HG02571 (cell line): Measurements from ENCODE around the gene PATL2.
"Not testable (repeated sequence)": the region's sequence is repeated elsewhere in the genome, so short reads cannot be mapped to it uniquely, and the experiment has no call there.

Source experiments
- ATAC-seq: cut with Tn5 transposase; IDR thresholded peaks from one replicate; pipeline ENCODE4 v1.9.1; 2021; ENCODE audit warnings: mild to moderate bottlenecking, moderate library complexity; ENCODE audit not compliant: unreplicated experiment

The PATL2 gene

GRCh38 chr15:44720000-44720435, 8.9 kb upstream of the PATL2 start:
- ATAC-seq = not testable (repeated sequence)

GRCh38 chr15:44719293-44719999, 8.3 kb upstream of the PATL2 start:
- peak; percentile 53 for ATAC-seq

GRCh38 chr15:44718927-44719292, 7.8 kb upstream of the PATL2 start:
- no peak for ATAC-seq

DNA sequence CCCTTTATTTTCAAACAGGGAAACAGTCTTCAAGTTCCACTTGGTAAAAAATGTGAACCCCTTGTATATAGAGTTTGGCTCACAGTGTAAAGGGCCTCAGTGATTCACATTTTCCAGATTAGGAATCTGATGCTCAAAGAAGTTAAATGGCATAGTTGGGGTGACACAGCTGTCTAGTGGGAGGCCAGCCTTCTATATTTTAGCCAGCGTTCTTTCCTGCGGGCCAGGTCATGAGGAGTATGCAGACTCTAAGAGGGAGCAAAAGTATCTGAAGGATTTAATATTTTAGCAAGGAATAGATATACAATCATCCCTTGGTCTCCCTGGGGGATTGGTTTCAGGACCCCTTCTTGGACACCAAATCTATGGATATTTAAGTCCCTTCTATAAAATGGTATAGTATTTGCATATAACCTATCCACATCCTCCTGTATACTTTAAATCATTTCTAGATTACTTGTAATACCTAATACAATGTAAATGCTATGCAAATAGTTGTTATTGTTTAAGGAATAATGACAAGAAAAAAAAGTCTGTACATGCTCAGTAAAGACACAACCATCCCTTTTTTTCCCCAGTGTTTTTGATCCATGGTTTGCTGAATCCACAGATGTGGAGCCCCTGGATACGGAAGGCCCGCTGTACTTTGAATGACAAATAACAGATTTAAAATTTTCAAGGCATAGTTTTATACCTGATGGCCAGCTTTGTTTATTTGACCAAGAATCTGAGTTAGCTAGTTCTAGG, 7.2 kb upstream of the PATL2 start:
- no peak for ATAC-seq

GRCh38 chr15:44716983-44717602, 6.0 kb upstream of the PATL2 start:
- no peak for ATAC-seq

- ATAC-seq = no peak
Observed at GRCh38 chr15:44715797-44716334, 4.7 kb upstream of the PATL2 start.

- no peak for ATAC-seq
Observed at GRCh38 chr15:44715142-44715796, 4.1 kb upstream of the PATL2 start.

- ATAC-seq = no peak
Observed at GRCh38 chr15:44713006-44713966, 2.2 kb upstream of the PATL2 start.

GRCh38 chr15:44712346-44713005, 1.4 kb upstream of the PATL2 start:
- no peak for ATAC-seq

DNA sequence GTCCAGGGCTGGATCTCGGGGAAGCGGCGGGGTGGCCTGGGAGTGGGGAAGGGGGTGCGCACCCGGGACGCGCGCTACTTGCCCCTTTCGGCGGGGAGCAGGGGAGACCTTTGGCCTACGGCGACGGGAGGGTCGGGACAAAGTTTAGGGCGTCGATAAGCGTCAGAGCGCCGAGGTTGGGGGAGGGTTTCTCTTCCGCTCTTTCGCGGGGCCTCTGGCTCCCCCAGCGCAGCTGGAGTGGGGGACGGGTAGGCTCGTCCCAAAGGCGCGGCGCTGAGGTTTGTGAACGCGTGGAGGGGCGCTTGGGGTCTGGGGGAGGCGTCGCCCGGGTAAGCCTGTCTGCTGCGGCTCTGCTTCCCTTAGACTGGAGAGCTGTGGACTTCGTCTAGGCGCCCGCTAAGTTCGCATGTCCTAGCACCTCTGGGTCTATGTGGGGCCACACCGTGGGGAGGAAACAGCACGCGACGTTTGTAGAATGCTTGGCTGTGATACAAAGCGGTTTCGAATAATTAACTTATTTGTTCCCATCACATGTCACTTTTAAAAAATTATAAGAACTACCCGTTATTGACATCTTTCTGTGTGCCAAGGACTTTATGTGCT, 721 bp upstream of the PATL2 start:
- peak; percentile 15 for ATAC-seq

- no peak for ATAC-seq
Observed at GRCh38 chr15:44710236-44711095, 657 bp downstream of the PATL2 start.

GRCh38 chr15:44706946-44707636, 4.0 kb downstream of the PATL2 start:
- no peak for ATAC-seq

GRCh38 chr15:44706401-44706800, 4.7 kb downstream of the PATL2 start:
- no peak for ATAC-seq

DNA sequence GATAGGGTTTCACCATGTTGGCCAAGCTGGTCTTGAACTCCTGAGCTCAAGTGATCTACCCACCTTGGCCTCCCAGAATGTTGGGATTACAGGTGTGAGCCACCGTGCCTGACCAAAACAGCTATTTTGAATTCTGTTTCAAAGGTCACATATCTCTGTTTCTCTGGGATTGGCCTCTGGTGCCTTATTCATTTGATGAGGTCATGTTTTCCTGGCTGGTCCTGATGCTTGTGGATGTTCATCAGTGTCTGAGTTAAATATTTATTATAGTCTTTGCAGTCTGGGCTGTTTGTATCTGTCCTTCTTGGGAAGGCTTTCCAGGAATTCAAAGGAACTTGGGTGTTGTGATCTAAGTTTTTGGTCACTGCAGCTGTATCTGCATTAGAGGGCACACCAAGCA, 5.1 kb downstream of the PATL2 start:
- no peak for ATAC-seq

GRCh38 chr15:44700676-44701075, 10.4 kb downstream of the PATL2 start:
- ATAC-seq = not testable (repeated sequence)

DNA sequence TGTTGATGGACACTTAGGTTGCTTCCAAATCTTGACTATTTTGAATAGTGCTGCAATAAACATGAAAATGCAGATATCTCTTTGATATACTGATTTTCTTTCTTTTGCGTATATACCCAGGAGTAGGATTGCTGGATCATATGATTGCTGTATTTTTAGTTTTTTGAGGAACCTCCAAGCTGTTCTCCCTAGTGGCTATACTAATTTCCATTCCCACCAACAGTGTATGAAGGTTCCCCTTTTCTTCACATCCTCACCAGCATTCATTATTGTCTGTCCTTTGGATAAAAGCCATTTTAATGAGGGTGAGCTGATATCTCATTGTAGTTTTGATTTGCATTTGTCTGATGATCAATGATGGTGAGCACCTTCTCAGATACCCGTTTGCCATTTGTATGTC, 12.5 kb downstream of the PATL2 start:
- ATAC-seq = no peak

GRCh38 chr15:44697014-44697413, 14.1 kb downstream of the PATL2 start:
- no peak for ATAC-seq

- no peak for ATAC-seq
Observed at GRCh38 chr15:44695294-44695693, 15.8 kb downstream of the PATL2 start.
